ENCODE measurements around the gene SPINK5.
A peak's percentile ranks its signal among the peaks of the same experiment; 100 is the strongest.

The SPINK5 gene

DNA sequence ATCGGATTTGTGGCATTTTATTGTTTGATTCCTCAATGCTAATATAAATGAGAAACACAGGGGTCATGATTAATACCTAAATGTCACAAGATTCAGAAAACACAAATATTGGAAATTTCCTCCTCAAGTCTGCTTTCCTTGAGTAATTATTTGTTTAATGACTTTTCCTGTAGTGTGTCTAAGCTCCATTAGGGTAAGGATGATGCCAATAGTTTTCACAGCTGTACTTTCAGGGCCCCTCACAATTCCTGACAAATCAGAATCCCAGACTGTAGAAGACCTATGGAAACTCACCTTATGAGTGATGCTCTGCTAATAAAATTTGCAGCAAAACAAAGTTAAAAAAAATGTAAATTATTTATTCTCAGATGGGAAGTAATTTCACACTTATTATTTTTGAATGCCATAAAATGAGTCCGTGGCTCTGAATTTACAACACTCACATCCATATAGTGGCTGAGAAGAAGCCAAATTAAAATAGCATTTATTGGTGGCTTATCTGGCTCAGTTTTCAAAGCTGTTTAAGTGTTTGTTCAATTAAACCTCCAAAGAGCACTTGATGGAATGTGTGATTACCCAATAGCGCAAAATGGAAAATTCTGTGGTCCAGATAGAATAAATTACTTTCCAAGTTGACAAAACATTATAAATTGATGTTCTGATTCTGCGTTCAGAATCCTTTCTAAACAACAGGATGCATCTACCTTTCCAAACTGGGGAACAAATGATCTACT is 102.9 kb downstream of the SPINK5 start:
- DNase-seq (ENCODE audit: low read depth in 2 of 2): no peak
- no peak overlapping the region for H3K4me3 ChIP-seq (replicated peaks in 1 of 2; ENCODE audit: low read depth in 2 of 2, low read length in 2 of 2)
- TF ChIP-seq, protein P1, sequence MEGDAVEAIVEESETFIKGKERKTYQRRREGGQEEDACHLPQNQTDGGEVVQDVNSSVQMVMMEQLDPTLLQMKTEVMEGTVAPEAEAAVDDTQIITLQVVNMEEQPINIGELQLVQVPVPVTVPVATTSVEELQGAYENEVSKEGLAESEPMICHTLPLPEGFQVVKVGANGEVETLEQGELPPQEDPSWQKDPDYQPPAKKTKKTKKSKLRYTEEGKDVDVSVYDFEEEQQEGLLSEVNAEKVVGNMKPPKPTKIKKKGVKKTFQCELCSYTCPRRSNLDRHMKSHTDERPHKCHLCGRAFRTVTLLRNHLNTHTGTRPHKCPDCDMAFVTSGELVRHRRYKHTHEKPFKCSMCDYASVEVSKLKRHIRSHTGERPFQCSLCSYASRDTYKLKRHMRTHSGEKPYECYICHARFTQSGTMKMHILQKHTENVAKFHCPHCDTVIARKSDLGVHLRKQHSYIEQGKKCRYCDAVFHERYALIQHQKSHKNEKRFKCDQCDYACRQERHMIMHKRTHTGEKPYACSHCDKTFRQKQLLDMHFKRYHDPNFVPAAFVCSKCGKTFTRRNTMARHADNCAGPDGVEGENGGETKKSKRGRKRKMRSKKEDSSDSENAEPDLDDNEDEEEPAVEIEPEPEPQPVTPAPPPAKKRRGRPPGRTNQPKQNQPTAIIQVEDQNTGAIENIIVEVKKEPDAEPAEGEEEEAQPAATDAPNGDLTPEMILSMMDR (IDR thresholded peaks at IDR 0.05; ENCODE audit: low read depth, low read length): no peak

DNA sequence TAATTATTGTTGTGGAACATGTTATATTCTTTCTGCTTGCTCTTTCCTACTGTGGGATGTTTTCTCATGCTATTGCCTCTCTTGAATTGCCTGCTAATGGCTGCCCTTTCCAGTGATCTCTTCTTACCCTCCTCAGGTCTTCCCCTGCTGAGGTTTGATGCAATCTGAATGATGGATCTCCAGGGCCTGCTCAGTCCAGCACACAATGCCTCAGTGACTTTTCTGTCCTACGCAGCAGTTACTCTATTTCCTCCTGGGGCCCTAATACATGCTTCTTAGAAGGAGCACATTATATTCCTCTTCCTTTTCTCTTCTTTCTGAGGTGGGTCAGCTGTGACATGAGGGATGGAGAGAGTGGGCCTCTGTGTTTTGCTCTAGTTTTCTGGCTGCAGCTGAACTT is 104.5 kb downstream of the SPINK5 start, which contains the start of gene SPINK14:
SPINK14 (plus strand) TSS at position 301 of the 400 bp plus-strand sequence. CDS start 1,187 bp downstream, outside the sequence.
- no peak within 1 kb of the TSS for H3K4me3 ChIP-seq (replicated peaks in 1 of 2; ENCODE audit: low read depth in 2 of 2, low read length in 2 of 2)
- no peak for DNase-seq (ENCODE audit: low read depth in 2 of 2)
- TF ChIP-seq, protein P1 (IDR thresholded peaks at IDR 0.05; ENCODE audit: low read depth, low read length): no peak

DNA sequence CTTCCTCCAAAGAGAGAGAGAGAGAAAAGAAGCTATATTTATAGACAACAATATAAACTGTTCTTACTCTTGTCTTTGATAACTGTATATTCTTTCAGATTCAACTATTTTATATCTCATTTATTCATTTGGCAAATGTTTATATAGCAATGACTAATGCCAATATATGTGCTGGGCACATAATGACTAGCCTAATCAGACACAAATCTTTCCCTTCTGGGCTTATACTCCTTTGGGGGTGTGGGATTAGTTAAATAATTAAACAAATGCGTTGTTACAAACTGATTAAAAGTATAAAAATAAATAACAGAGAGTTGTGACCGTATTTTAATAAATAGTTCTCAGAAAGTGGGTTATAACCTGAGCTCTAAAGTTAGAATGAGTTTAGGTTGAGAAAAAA is 108.6 kb downstream of the SPINK5 start:
- H3K4me3 ChIP-seq (replicated peaks in 1 of 2; ENCODE audit: low read depth in 2 of 2, low read length in 2 of 2): no peak overlapping the region
- no peak for DNase-seq (ENCODE audit: low read depth in 2 of 2)
- TF ChIP-seq, protein P1 (IDR thresholded peaks at IDR 0.05; ENCODE audit: low read depth, low read length): no peak

DNA sequence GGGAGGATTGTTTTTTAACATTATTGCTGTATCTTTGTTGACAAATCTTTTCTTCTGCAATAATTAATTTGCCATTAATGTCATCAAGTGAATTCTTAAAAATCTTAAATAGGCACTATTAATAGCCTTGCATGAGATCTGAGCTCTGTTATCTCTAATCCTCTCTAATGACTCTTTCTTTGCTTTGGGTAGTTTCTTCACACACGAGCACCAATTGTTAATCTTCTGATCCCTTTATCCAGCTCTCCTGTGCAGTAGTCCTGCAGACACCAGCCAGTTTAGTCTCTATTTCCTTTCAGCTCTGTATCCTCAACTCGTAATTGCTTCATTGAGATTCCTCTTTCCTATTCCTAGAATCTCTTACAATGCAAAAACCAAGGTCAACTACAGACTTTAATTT is 112.7 kb downstream of the SPINK5 start:
- TF ChIP-seq, protein P1 (IDR thresholded peaks at IDR 0.05; ENCODE audit: low read depth, low read length): no peak
- no peak for DNase-seq (ENCODE audit: low read depth in 2 of 2)

DNA sequence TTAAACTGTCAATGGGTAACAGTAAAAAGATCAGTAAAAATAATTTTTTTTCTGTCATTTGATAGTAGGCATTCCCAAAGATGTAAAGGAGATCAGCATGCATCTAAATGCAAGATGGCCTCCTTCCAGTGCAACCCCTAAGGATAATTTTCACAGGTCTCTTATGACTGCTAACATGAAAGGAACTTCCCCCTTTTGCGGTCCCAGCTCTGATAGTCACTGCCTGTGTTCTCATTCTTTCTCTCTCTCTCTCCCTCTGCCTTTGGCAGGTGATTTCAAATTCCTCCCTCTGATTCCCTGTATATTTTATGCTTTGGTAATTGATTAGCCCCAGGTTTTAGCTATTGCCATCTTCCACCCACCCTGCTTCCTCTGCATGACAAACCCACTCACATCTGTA is 113.4 kb downstream of the SPINK5 start:
- TF ChIP-seq, protein P1 (IDR thresholded peaks at IDR 0.05; ENCODE audit: low read depth, low read length): no peak
- DNase-seq (ENCODE audit: low read depth in 2 of 2): no peak
- no peak overlapping the region for H3K4me3 ChIP-seq (replicated peaks in 1 of 2; ENCODE audit: low read depth in 2 of 2, low read length in 2 of 2)

More for the DNA sequence above, 112.7 kb downstream of the SPINK5 start:
- H3K4me3 ChIP-seq (replicated peaks in 1 of 2; ENCODE audit: low read depth in 2 of 2, low read length in 2 of 2): no peak overlapping the region

DNA sequence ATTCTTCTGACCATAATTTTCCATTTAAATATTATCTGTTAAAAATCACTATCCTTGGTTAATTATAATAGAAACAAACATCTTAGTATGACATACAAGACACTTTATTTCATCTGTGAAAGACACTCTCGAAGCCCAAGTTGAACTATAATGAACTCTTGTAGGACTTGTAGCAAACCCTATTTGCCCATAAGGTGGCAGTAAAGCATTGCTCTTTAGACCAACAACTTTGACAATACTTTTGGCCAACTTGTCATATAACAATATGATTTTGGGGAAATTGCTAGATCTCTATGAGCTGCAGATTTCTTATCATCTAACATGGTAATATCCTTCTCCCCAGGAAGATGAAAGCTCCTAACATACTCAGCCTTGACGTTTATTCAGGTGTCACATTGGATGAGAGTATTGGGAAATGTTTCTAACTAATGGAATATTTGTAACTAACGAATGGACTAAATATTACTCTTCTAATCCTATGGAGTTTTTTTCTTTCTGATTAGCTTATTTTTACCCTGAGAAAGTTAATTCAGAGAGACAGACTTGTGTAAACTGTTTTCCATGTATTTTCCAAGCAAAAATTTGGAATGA is 115.5 kb downstream of the SPINK5 start:
- TF ChIP-seq, protein P1 (IDR thresholded peaks at IDR 0.05; ENCODE audit: low read depth, low read length): peak; percentile 69
- DNase-seq (ENCODE audit: low read depth in 2 of 2): peak; percentile 79 to 83
- H3K4me3 ChIP-seq (replicated peaks in 1 of 2; ENCODE audit: low read depth in 2 of 2, low read length in 2 of 2): no peak overlapping the region
